Mesodermal cell (in vitro differentiated cells): ENCODE results near the gene SGF29. TPM values are rescaled to one million over a fixed set of nuclear protein-coding genes. Genes with fewer than 3 reads are reported as not detected.

Experiments used
- H3K27ac ChIP-seq: 2 replicates; pipeline ENCODE4 v1.7.0; 2013; ENCODE audit warnings: mild to moderate bottlenecking, low read depth, low read length, moderate library complexity; ENCODE audit not compliant: severe bottlenecking
- H3K36me3 ChIP-seq: 2 replicates; pipeline ENCODE4 v1.7.1; 2013; ENCODE audit warnings: mild to moderate bottlenecking, low read length, moderate library complexity; ENCODE audit not compliant: control insufficient read depth, insufficient read depth
- H3K4me1 ChIP-seq: one replicate; pipeline ENCODE4 v1.7.1; 2013; ENCODE audit warnings: mild to moderate bottlenecking, low read length; ENCODE audit not compliant: insufficient read depth, control insufficient read depth, poor library complexity, severe bottlenecking
- H3K4me3 ChIP-seq: 2 replicates; pipeline ENCODE4 v1.7.0; 2013; ENCODE audit warnings: low read length, control low read depth, mild to moderate bottlenecking; ENCODE audit not compliant: insufficient read depth, poor library complexity, severe bottlenecking; ENCODE audit errors: extremely low read depth
- H3K9me3 ChIP-seq: 2 replicates; pipeline ENCODE4 v1.7.1; 2013; ENCODE audit warnings: mild to moderate bottlenecking, low read length, moderate library complexity; ENCODE audit not compliant: control insufficient read depth
- WGBS, 2 experiments: methylation state at CpG; one replicate each; pipeline ENCODE4 v1.1.5; 2013; ENCODE audit warnings: missing lambda C conversion rate in 2 of 2; ENCODE audit not compliant: insufficient coverage in 2 of 2; 5-methylcytosine and 5-hydroxymethylcytosine counted together
- polyA plus RNA-seq, 2 experiments: library from polyadenylated mRNA; stranded (reverse); fragments of 50-300 nt; gene quantifications; one replicate each; pipeline ENCODE4 v1.2.3, GENCODE V29; 2013

SGF29 gene
- 12.5 TPM for polyA plus RNA-seq (2013, experiment 1 of 2)
- polyA plus RNA-seq (2013, experiment 2 of 2) = 12.2 TPM

- Histone ChIP-seq H3K4me3 (peak within 1 kb of the TSS; percentile 58), H3K27ac (peak within 1 kb of the TSS; percentile 97), H3K9me3 (no peaks in the 10 kb centered on the region), H3K4me1 (peaks cover 6% of the 10 kb centered on the region), H3K36me3 (peaks cover 20% of the 10 kb centered on the region)
- WGBS, 2 experiments = 1 to 10% methylated on average over 40 to 48 of the region's 88 CpGs
Measured at GRCh38 chr16:28553776-28554633, at the start of gene SGF29. TSS of gene SGF29 (plus strand) at chr16:28553920. CDS start at chr16:28581070, 27,150 bp downstream.

- 84 to 88% methylated on average over 7 of the region's 8 CpGs for WGBS, 2 experiments
- Histone ChIP-seq H3K36me3 (no peaks in the 10 kb centered on the region), H3K9me3 (no peaks in the 10 kb centered on the region), H3K27ac (no peak overlapping the region), H3K4me1 (no peaks in the 10 kb centered on the region), H3K4me3 (no peak overlapping the region)
Measured at GRCh38 chr16:28504707-28505404, 48.9 kb upstream of the SGF29 start.

- no peaks in the 10 kb centered on the region for H3K36me3 ChIP-seq
- 81 to 82% methylated on average over 9 to 14 of the region's 14 CpGs for WGBS, 2 experiments
- no peak overlapping the region for H3K27ac ChIP-seq
- H3K4me1 ChIP-seq = no peaks in the 10 kb centered on the region
- no peaks in the 10 kb centered on the region for H3K9me3 ChIP-seq
- no peak overlapping the region for H3K4me3 ChIP-seq
Measured at GRCh38 chr16:28505489-28506137, 48.1 kb upstream of the SGF29 start.

- H3K9me3 ChIP-seq = no peaks in the 10 kb centered on the region
- H3K4me3 ChIP-seq = no peak overlapping the region
- no peak overlapping the region for H3K27ac ChIP-seq
- WGBS, 2 experiments = 86 to 100% methylated on average over 1 to 3 of the region's 3 CpGs
- H3K36me3 ChIP-seq = no peaks in the 10 kb centered on the region
- H3K4me1 ChIP-seq = no peaks in the 10 kb centered on the region
Measured at GRCh38 chr16:28511031-28511430, 42.7 kb upstream of the SGF29 start.

GRCh38 chr16:28511801-28512789 lies 41.6 kb upstream of the SGF29 start:
- 86 to 93% methylated on average over 18 of the region's 21 CpGs for WGBS, 2 experiments

GRCh38 chr16:28513484-28514181 lies 40.1 kb upstream of the SGF29 start:
- Histone ChIP-seq H3K4me3 (no peak overlapping the region), H3K27ac (no peak overlapping the region), H3K36me3 (no peaks in the 10 kb centered on the region), H3K4me1 (no peaks in the 10 kb centered on the region), H3K9me3 (no peaks in the 10 kb centered on the region)
- WGBS, 2 experiments = 92 to 94% methylated on average over 9 of the region's 12 CpGs

More at GRCh38 chr16:28511801-28512789, 41.6 kb upstream of the SGF29 start:
- Histone ChIP-seq H3K9me3 (no peaks in the 10 kb centered on the region), H3K36me3 (no peaks in the 10 kb centered on the region), H3K27ac (no peak overlapping the region), H3K4me3 (no peak overlapping the region), H3K4me1 (no peaks in the 10 kb centered on the region)

GRCh38 chr16:28514246-28514645 lies 39.5 kb upstream of the SGF29 start:
- H3K9me3 ChIP-seq = no peaks in the 10 kb centered on the region
- H3K4me1 ChIP-seq = no peaks in the 10 kb centered on the region
- no peak overlapping the region for H3K27ac ChIP-seq
- no peaks in the 10 kb centered on the region for H3K36me3 ChIP-seq
- H3K4me3 ChIP-seq = no peak overlapping the region
- WGBS, 2 experiments = 82% methylated on average over 5 to 7 of the region's 7 CpGs

GRCh38 chr16:28520672-28521071 lies 33.0 kb upstream of the SGF29 start:
- Histone ChIP-seq H3K27ac (no peak overlapping the region), H3K9me3 (no peaks in the 10 kb centered on the region), H3K4me3 (no peak overlapping the region), H3K4me1 (no peaks in the 10 kb centered on the region), H3K36me3 (no peaks in the 10 kb centered on the region)
- WGBS, 2 experiments = 93 to 96% methylated on average over 3 to 5 of the region's 7 CpGs

- no peaks in the 10 kb centered on the region for H3K4me1 ChIP-seq
- no peaks in the 10 kb centered on the region for H3K9me3 ChIP-seq
- no peaks in the 10 kb centered on the region for H3K36me3 ChIP-seq
- no peak overlapping the region for H3K4me3 ChIP-seq
- H3K27ac ChIP-seq = no peak overlapping the region
- 89 to 91% methylated on average over 4 to 6 of the region's 6 CpGs for WGBS, 2 experiments
Measured at GRCh38 chr16:28521436-28521835, 32.3 kb upstream of the SGF29 start.
